Small intestine (tissue), 7 donors: Measurements from ENCODE around the gene STK32A. TPM values are rescaled to one million over a fixed set of nuclear protein-coding genes. Genes with fewer than 3 reads are reported as not detected.

Source experiments
- DNase-seq, 2 donors: peaks; one replicate each; pipeline versions ENCODE4 v3.0.0 to v3.0.0-alpha.2; 2013
- FAIRE-seq: peaks from 2 replicates; lab custom pipeline; 2012; peaks lifted over from hg19 to GRCh38; lab: Jason Lieb, UNC
- H3K27ac ChIP-seq, 3 donors: one replicate each; pipeline ENCODE4 v1.5.1; 2013; ENCODE audit warnings: low read length in 2 of 3, mild to moderate bottlenecking in 2 of 3, control low read depth in 1 of 3, inconsistent platforms in 1 of 3, low read depth in 1 of 3, moderate library complexity in 1 of 3
- H3K27me3 ChIP-seq, 3 donors: one replicate each; pipeline ENCODE4 v1.6.1; 2013; ENCODE audit warnings: low read length in 3 of 3, inconsistent platforms in 1 of 3; ENCODE audit not compliant: control insufficient read depth in 3 of 3, insufficient read depth in 3 of 3
- H3K36me3 ChIP-seq, 3 donors: one replicate each; pipeline ENCODE4 v1.6.1; 2013; ENCODE audit warnings: low read length in 3 of 3, inconsistent platforms in 1 of 3, low read depth in 1 of 3, mild to moderate bottlenecking in 1 of 3, moderate library complexity in 1 of 3; ENCODE audit not compliant: control insufficient read depth in 3 of 3, insufficient read depth in 2 of 3
- H3K4me1 ChIP-seq, 3 donors: one replicate each; pipeline ENCODE4 v1.6.1; 2013; ENCODE audit warnings: low read length in 2 of 3, inconsistent platforms in 1 of 3, low read depth in 1 of 3, mild to moderate bottlenecking in 1 of 3, moderate library complexity in 1 of 3; ENCODE audit not compliant: control insufficient read depth in 3 of 3, insufficient read depth in 2 of 3
- H3K4me3 ChIP-seq, 3 donors: one replicate each; pipeline ENCODE4 v1.5.1; 2013; ENCODE audit warnings: low read length in 3 of 3, control low read depth in 1 of 3, inconsistent platforms in 1 of 3, low read depth in 1 of 3, mild to moderate bottlenecking in 1 of 3, moderate library complexity in 1 of 3
- H3K9me3 ChIP-seq, 2 donors: one replicate each; pipeline ENCODE4 v1.6.1; 2013; ENCODE audit warnings: low read depth in 1 of 2, low read length in 1 of 2; ENCODE audit not compliant: control insufficient read depth in 2 of 2, insufficient read depth in 1 of 2
- WGBS, 3 donors: extraction: QIAGEN DNeasy Blood & Tissue Kit; methylation state at CpG; one replicate each; pipeline ENCODE4 v1.1.7; 2013; 5-methylcytosine and 5-hydroxymethylcytosine counted together
- polyA plus RNA-seq, 4 donors: library from polyadenylated mRNA; stranded (reverse) in 3 of 4; unstranded in 1 of 4; fragments of 200-250 nt in 3 of 4; fragments of 120-200 nt in 1 of 4; gene quantifications; one replicate each; pipeline versions ENCODE4 v1.2.1 to v1.2.3, GENCODE V29; 2013
- donor health status: healthy with polysubstance abuse.
- donor health status: control.
- donor health status: control.
- donor health status: Bipolar disorder and iron deficiency.
- donor health status: healthy.

Gene STK32A
- polyA plus RNA-seq, 4 donors: 0.27 to 0.92 (median 0.43) TPM; not detected in 1

GRCh38 chr5:147413266-147413665, 178.4 kb downstream of the STK32A start:
- Histone ChIP-seq H3K9me3 (no peaks in the 10 kb centered on the region), H3K27me3 (no peaks in the 10 kb centered on the region), H3K4me1 (peaks cover 0 to 16% (median 4%) of the 10 kb centered on the region in 3 donors), H3K27ac (peak overlapping the region in 1 of 3 donors; percentile 6), H3K4me3 (no peak overlapping the region), H3K36me3 (peaks cover 0 to 10% (median 0%) of the 10 kb centered on the region in 3 donors)
- DNase-seq: no peak
- WGBS, 3 donors: 80 to 82% (median 82%) methylated on average over 3 of the region's 3 CpGs
- FAIRE-seq: no peak

- Histone ChIP-seq H3K9me3 (no peaks in the 10 kb centered on the region), H3K4me1 (peaks cover 0 to 16% (median 7%) of the 10 kb centered on the region in 3 donors), H3K4me3 (no peak overlapping the region), H3K36me3 (peaks cover 0 to 10% (median 0%) of the 10 kb centered on the region in 3 donors), H3K27ac (no peak overlapping the region), H3K27me3 (no peaks in the 10 kb centered on the region)
- 52 to 86% (median 73%) methylated on average over 3 of the region's 3 CpGs for WGBS, 3 donors
- no peak for FAIRE-seq
- no peak for DNase-seq
These were observed 180.8 kb downstream of the STK32A start for GRCh38 chr5:147415651-147416050.

- no peaks in the 10 kb centered on the region for H3K27me3 ChIP-seq
- H3K4me3 ChIP-seq: no peak overlapping the region
- DNase-seq: peak; percentile 74 to 89
- H3K27ac ChIP-seq: peak overlapping the region in 1 of 3 donors; percentile 80
- H3K9me3 ChIP-seq: no peaks in the 10 kb centered on the region
- H3K36me3 ChIP-seq: peaks cover 0 to 5% (median 0%) of the 10 kb centered on the region in 3 donors
- 10 to 36% (median 21%) methylated on average over 5 of the region's 5 CpGs for WGBS, 3 donors
- no peak for FAIRE-seq
- peaks cover 0 to 9% (median 7%) of the 10 kb centered on the region in 3 donors for H3K4me1 ChIP-seq
These were observed 182.4 kb downstream of the STK32A start for GRCh38 chr5:147417135-147417813.

GRCh38 chr5:147418613-147419012, 183.8 kb downstream of the STK32A start:
- FAIRE-seq: no peak
- no peak for DNase-seq
- peaks cover 0 to 9% (median 7%) of the 10 kb centered on the region in 3 donors for H3K4me1 ChIP-seq
- no peaks in the 10 kb centered on the region for H3K9me3 ChIP-seq
- peak overlapping the region in 1 of 3 donors; percentile 50 for H3K27ac ChIP-seq
- peaks cover 0 to 3% (median 0%) of the 10 kb centered on the region in 3 donors for H3K36me3 ChIP-seq
- H3K4me3 ChIP-seq: no peak overlapping the region
- H3K27me3 ChIP-seq: no peaks in the 10 kb centered on the region
- WGBS, 3 donors: 68 to 74% (median 72%) methylated on average over 2 of the region's 2 CpGs

GRCh38 chr5:147426640-147427327, 192.0 kb downstream of the STK32A start:
- H3K4me3 ChIP-seq: no peak overlapping the region
- no peak for FAIRE-seq
- no peaks in the 10 kb centered on the region for H3K4me1 ChIP-seq
- no peaks in the 10 kb centered on the region for H3K9me3 ChIP-seq
- 57 to 72% (median 63%) methylated on average over 3 of the region's 3 CpGs for WGBS, 3 donors
- H3K27me3 ChIP-seq: no peaks in the 10 kb centered on the region
- H3K27ac ChIP-seq: no peak overlapping the region
- no peak for DNase-seq
- peaks cover 0 to 4% (median 0%) of the 10 kb centered on the region in 3 donors for H3K36me3 ChIP-seq

- Histone ChIP-seq H3K27me3 (no peaks in the 10 kb centered on the region), H3K27ac (peak overlapping the region in 1 of 3 donors; percentile 18), H3K36me3 (peaks cover 0 to 4% (median 0%) of the 10 kb centered on the region in 3 donors), H3K4me3 (no peak overlapping the region), H3K4me1 (no peaks in the 10 kb centered on the region), H3K9me3 (no peaks in the 10 kb centered on the region)
- FAIRE-seq (no peak), DNase-seq (no peak)
- 48 to 71% (median 64%) methylated on average over 1 of the region's 1 CpG for WGBS, 3 donors
These were observed 192.9 kb downstream of the STK32A start for GRCh38 chr5:147427521-147428401.

- no peak overlapping the region for H3K4me3 ChIP-seq
- H3K36me3 ChIP-seq: no peaks in the 10 kb centered on the region
- WGBS, 3 donors: 72 to 95% (median 93%) methylated on average over 2 of the region's 2 CpGs
- no peak overlapping the region for H3K27ac ChIP-seq
- DNase-seq (no peak), FAIRE-seq (no peak)
- no peaks in the 10 kb centered on the region for H3K27me3 ChIP-seq
- H3K9me3 ChIP-seq: no peaks in the 10 kb centered on the region
- H3K4me1 ChIP-seq: peaks cover 0 to 4% (median 0%) of the 10 kb centered on the region in 3 donors
These were observed 195.8 kb downstream of the STK32A start for GRCh38 chr5:147430628-147431027.

GRCh38 chr5:147431586-147431985, 196.8 kb downstream of the STK32A start:
- DNase-seq (no peak), FAIRE-seq (no peak)
- H3K27me3 ChIP-seq: no peaks in the 10 kb centered on the region
- no peaks in the 10 kb centered on the region for H3K9me3 ChIP-seq
- H3K4me1 ChIP-seq: peaks cover 0 to 4% (median 0%) of the 10 kb centered on the region in 3 donors
- no peak overlapping the region for H3K4me3 ChIP-seq
- no peaks in the 10 kb centered on the region for H3K36me3 ChIP-seq
- WGBS, 3 donors: 67 to 74% (median 70%) methylated on average over 3 of the region's 3 CpGs
- H3K27ac ChIP-seq: no peak overlapping the region
